ENCODE results near the gene HSBP1L1. TPM values are rescaled to one million over a fixed set of nuclear protein-coding genes. Genes with fewer than 3 reads are reported as not detected.

Gene HSBP1L1
- total RNA-seq, 1 donor from 2014 or later, result 28.2 TPM

DNA sequence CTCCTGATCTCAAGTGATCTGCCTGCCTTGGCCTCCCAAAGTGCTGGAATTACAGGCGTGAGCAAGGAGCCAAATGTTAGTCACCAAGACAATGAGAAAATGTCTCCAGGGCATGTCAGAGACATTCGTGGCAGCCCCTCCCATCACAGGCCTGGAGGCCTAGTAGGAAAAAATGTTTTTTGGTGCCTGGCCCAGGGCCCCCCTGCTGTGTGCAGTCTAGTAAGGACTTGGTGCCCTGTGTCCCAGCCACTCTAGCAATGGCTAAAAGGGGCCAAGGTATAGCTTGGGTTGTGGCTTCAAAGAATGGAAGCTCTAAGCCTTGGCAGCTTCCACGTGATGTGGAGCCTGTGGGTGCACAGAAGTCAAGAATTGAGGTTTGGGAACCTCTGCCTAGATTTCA, 36.4 kb downstream of the HSBP1L1 start:
- TF ChIP-seq, protein P1, sequence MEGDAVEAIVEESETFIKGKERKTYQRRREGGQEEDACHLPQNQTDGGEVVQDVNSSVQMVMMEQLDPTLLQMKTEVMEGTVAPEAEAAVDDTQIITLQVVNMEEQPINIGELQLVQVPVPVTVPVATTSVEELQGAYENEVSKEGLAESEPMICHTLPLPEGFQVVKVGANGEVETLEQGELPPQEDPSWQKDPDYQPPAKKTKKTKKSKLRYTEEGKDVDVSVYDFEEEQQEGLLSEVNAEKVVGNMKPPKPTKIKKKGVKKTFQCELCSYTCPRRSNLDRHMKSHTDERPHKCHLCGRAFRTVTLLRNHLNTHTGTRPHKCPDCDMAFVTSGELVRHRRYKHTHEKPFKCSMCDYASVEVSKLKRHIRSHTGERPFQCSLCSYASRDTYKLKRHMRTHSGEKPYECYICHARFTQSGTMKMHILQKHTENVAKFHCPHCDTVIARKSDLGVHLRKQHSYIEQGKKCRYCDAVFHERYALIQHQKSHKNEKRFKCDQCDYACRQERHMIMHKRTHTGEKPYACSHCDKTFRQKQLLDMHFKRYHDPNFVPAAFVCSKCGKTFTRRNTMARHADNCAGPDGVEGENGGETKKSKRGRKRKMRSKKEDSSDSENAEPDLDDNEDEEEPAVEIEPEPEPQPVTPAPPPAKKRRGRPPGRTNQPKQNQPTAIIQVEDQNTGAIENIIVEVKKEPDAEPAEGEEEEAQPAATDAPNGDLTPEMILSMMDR (IDR thresholded peaks at IDR 0.05; ENCODE audit: insufficient read depth, low read length, severe bottlenecking), result no peak
- FAIRE-seq (no peak), DNase-seq (ENCODE audit: low read depth) (no peak)
- Histone ChIP-seq H3K36me3 (ENCODE audit: control insufficient read depth, insufficient read depth, low read length) (no peaks in the 10 kb centered on the region), H3K4me3 (ENCODE audit: low read depth, low read length) (no peak overlapping the region), H3K27me3 (ENCODE audit: control insufficient read depth, insufficient read depth, low read length) (no peaks in the 10 kb centered on the region)

- DNase-seq (ENCODE audit: low read depth) (no peak), FAIRE-seq (no peak)
- H3K36me3 ChIP-seq (ENCODE audit: control insufficient read depth, insufficient read depth, low read length), result no peaks in the 10 kb centered on the region
- TF ChIP-seq, protein P1 (IDR thresholded peaks at IDR 0.05; ENCODE audit: insufficient read depth, low read length, severe bottlenecking), result no peak
- no peak overlapping the region for H3K4me3 ChIP-seq (ENCODE audit: low read depth, low read length)
- no peaks in the 10 kb centered on the region for H3K27me3 ChIP-seq (ENCODE audit: control insufficient read depth, insufficient read depth, low read length)
Measured at GRCh38 chr18:80002468-80002867, 38.0 kb downstream of the HSBP1L1 start.

DNA sequence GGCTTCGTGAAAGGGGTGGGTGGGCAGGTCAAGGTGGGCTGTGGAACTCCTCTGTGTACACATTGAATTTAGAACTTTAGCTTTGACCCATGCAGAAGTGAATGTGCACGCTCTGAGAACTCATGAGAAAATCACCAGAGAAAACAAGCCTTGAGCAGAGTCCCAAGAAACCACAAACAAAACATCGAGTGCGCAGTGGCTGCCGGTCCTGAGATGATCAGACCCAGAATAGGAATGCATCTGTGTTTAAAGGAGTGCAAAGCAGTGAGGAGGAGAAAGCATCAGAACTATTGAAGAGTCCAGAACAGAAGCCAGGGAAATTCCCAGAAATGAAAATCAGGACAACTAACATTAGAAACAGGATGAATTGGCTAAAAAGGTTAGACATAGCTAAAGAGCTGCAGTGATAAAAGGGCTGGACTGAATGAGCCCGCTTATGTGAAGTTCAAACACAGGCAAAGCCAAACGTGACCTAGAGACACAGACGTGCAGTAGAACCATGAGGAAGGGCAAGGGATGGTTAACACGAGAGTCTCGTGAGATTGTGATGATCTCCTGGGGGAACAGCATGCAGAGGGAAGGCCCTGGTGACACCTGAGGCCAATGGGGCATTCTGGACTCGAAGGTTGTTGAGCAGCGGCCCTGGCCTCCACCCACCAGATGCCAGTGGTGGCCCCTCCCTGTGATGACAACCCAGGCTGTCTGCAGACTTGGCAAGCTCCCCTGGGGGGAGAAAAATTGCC, 40.3 kb downstream of the HSBP1L1 start:
- no peak overlapping the region for H3K4me3 ChIP-seq (ENCODE audit: low read depth, low read length)
- peak; percentile 88 for FAIRE-seq
- TF ChIP-seq, protein P1 (IDR thresholded peaks at IDR 0.05; ENCODE audit: insufficient read depth, low read length, severe bottlenecking), result no peak
- H3K27me3 ChIP-seq (ENCODE audit: control insufficient read depth, insufficient read depth, low read length), result no peaks in the 10 kb centered on the region
- DNase-seq (ENCODE audit: low read depth), result no peak
- H3K36me3 ChIP-seq (ENCODE audit: control insufficient read depth, insufficient read depth, low read length), result no peaks in the 10 kb centered on the region

DNA sequence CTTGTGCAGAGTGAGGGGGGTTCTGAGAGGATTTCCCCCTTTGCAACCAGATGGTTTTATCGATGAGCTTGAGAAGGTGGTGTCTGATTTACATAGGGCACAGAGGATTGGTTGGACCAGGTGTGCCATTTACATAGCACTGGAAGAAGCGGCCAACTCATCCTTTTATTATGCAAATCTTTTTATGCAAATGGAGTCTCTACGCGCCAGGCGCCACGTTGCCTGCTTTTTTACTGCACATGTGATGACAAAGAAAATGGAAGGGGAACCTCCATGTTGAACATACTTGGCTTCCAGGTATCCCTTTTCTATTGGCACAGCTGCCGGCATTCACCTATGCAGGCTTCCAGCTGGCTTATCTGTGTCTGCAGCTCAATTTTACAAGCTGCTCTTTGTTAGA, 42.3 kb downstream of the HSBP1L1 start:
- no peaks in the 10 kb centered on the region for H3K36me3 ChIP-seq (ENCODE audit: control insufficient read depth, insufficient read depth, low read length)
- no peaks in the 10 kb centered on the region for H3K27me3 ChIP-seq (ENCODE audit: control insufficient read depth, insufficient read depth, low read length)
- FAIRE-seq (no peak), DNase-seq (ENCODE audit: low read depth) (no peak)
- H3K4me3 ChIP-seq (ENCODE audit: low read depth, low read length), result no peak overlapping the region
- TF ChIP-seq, protein P1 (IDR thresholded peaks at IDR 0.05; ENCODE audit: insufficient read depth, low read length, severe bottlenecking), result no peak

- Histone ChIP-seq H3K36me3 (ENCODE audit: control insufficient read depth, insufficient read depth, low read length) (no peaks in the 10 kb centered on the region), H3K27me3 (ENCODE audit: control insufficient read depth, insufficient read depth, low read length) (no peaks in the 10 kb centered on the region), H3K4me3 (ENCODE audit: low read depth, low read length) (no peak overlapping the region)
- TF ChIP-seq, protein P1 (IDR thresholded peaks at IDR 0.05; ENCODE audit: insufficient read depth, low read length, severe bottlenecking), result no peak
- DNase-seq (ENCODE audit: low read depth) (peak; percentile 84), FAIRE-seq (peak; percentile 99)
Measured at GRCh38 chr18:80009661-80010550, 45.5 kb downstream of the HSBP1L1 start.

Data from bronchial epithelial cell (primary cell).